ENCODE measurements around the gene DOK7.

DOK7 gene

GRCh38 chr4:3515646-3516045 lies 52.5 kb downstream of the DOK7 start:
- DNase-seq (ENCODE audit: low read depth) = no peak
- TF ChIP-seq CTCF (IDR thresholded peaks at IDR 0.05; ENCODE audit: low read length, missing control alignments) = no peak

GRCh38 chr4:3516061-3516835 lies 53.1 kb downstream of the DOK7 start:
- no peak for TF ChIP-seq CTCF (IDR thresholded peaks at IDR 0.05; ENCODE audit: low read length, missing control alignments)
- no peak overlapping the region for H3K4me3 ChIP-seq (replicated peaks; ENCODE audit: low read depth, low read length)
- DNase-seq (ENCODE audit: low read depth) = no peak

More at GRCh38 chr4:3515646-3516045, 52.5 kb downstream of the DOK7 start:
- no peak overlapping the region for H3K4me3 ChIP-seq (replicated peaks; ENCODE audit: low read depth, low read length)

- peak; percentile 9 for DNase-seq (ENCODE audit: low read depth)
Measured at GRCh38 chr4:3516836-3517730, 54.0 kb downstream of the DOK7 start.

GRCh38 chr4:3517731-3518510 lies 54.8 kb downstream of the DOK7 start:
- no peak for DNase-seq (ENCODE audit: low read depth)
- TF ChIP-seq CTCF (IDR thresholded peaks at IDR 0.05; ENCODE audit: low read length, missing control alignments) = no peak

More at GRCh38 chr4:3516836-3517730, 54.0 kb downstream of the DOK7 start:
- no peak overlapping the region for H3K4me3 ChIP-seq (replicated peaks; ENCODE audit: low read depth, low read length)
- TF ChIP-seq CTCF (IDR thresholded peaks at IDR 0.05; ENCODE audit: low read length, missing control alignments) = no peak

GRCh38 chr4:3518511-3518880 lies 55.4 kb downstream of the DOK7 start:
- TF ChIP-seq CTCF (IDR thresholded peaks at IDR 0.05; ENCODE audit: low read length, missing control alignments) = no peak
- H3K4me3 ChIP-seq (replicated peaks; ENCODE audit: low read depth, low read length) = no peak overlapping the region
- no peak for DNase-seq (ENCODE audit: low read depth)

More at GRCh38 chr4:3517731-3518510, 54.8 kb downstream of the DOK7 start:
- H3K4me3 ChIP-seq (replicated peaks; ENCODE audit: low read depth, low read length) = no peak overlapping the region

GRCh38 chr4:3518941-3519340 lies 55.8 kb downstream of the DOK7 start:
- DNase-seq (ENCODE audit: low read depth) = no peak
- no peak for TF ChIP-seq CTCF (IDR thresholded peaks at IDR 0.05; ENCODE audit: low read length, missing control alignments)
- no peak overlapping the region for H3K4me3 ChIP-seq (replicated peaks; ENCODE audit: low read depth, low read length)
